HepG2 (cell line): ENCODE data around the gene TNPO3. TPM values are rescaled to one million over a fixed set of nuclear protein-coding genes. Genes with fewer than 3 reads are reported as not detected.

Source experiments
- CCAR2 ChIP-seq: fragments of 200-400 bp; formaldehyde crosslinking; optimal IDR thresholded peaks from 2 replicates; pipeline ENCODE3; 2018; ENCODE audit warnings: low read depth, mild to moderate bottlenecking, low read length, moderate library complexity
- CEBPG ChIP-seq: IDR thresholded peaks from 2 replicates; pipeline ENCODE4 v1.6.1; 2016
- CENPX ChIP-seq: sonication (generic); formaldehyde crosslinking; IDR thresholded peaks from 2 replicates; pipeline ENCODE4 v1.9.0; 2021; ENCODE audit warnings: mild to moderate bottlenecking, missing genetic modification reagents, moderate library complexity
- CREB3 ChIP-seq: sonication (generic); formaldehyde crosslinking; IDR thresholded peaks from 2 replicates; pipeline ENCODE4 v1.5.0; 2020; ENCODE audit warnings: missing genetic modification reagents
- GPBP1L1 ChIP-seq: sonication (generic); formaldehyde crosslinking; IDR thresholded peaks from 2 replicates; pipeline ENCODE4 v1.5.0; 2020; ENCODE audit warnings: mild to moderate bottlenecking, missing genetic modification reagents
- NFAT5 ChIP-seq: sonication (generic); formaldehyde crosslinking; IDR thresholded peaks from 2 replicates; pipeline ENCODE4 v1.4.0; 2020; ENCODE audit warnings: missing genetic modification reagents
- NR1H2 ChIP-seq: sonication (generic); formaldehyde crosslinking; IDR thresholded peaks from 2 replicates; pipeline ENCODE4 v1.8.1; 2022; ENCODE audit warnings: low read depth, missing genetic modification reagents, borderline replicate concordance
- NR2F1 ChIP-seq, 2 experiments: fragments of 450-650 bp in 1 of 2; formaldehyde crosslinking in 1 of 2; IDR thresholded peaks; 2 replicates each; pipeline versions ENCODE4 v1.5.0 to v1.6.1; 2016 to 2020; ENCODE audit warnings: mild to moderate bottlenecking in 1 of 2, missing compliant biosample characterization in 1 of 2, missing genetic modification reagents in 1 of 2, moderate library complexity in 1 of 2
- POLR2A ChIP-seq, 2 experiments: IDR thresholded peaks; 2 replicates each; pipeline ENCODE4 v1.6.1; 2011; ENCODE audit warnings: low read depth in 2 of 2, low read length in 2 of 2, mild to moderate bottlenecking in 1 of 2, moderate library complexity in 1 of 2; ENCODE audit not compliant: insufficient read depth in 1 of 2
- RBM39 ChIP-seq: fragments of 200-400 bp; formaldehyde crosslinking; IDR thresholded peaks from one replicate; pipeline ENCODE4 v1.6.1; 2018; ENCODE audit warnings: antibody characterized with exemption, mild to moderate bottlenecking, low read depth, low read length; ENCODE audit not compliant: poor library complexity, severe bottlenecking
- REXO4 ChIP-seq: sonication (generic); formaldehyde crosslinking; IDR thresholded peaks from 2 replicates; pipeline ENCODE4 v1.8.0; 2022; ENCODE audit warnings: missing genetic modification reagents, mild to moderate bottlenecking, borderline replicate concordance
- SAP130 ChIP-seq: IDR thresholded peaks from 2 replicates; pipeline ENCODE4 v1.6.1; 2016; ENCODE audit warnings: low read depth
- SKIL ChIP-seq: sonication (generic); formaldehyde crosslinking; IDR thresholded peaks from 2 replicates; pipeline ENCODE4 v1.8.0; 2022; ENCODE audit warnings: missing genetic modification reagents, mild to moderate bottlenecking, moderate library complexity, borderline replicate concordance
- U2AF2 ChIP-seq: fragments of 200-400 bp; formaldehyde crosslinking; IDR thresholded peaks from 2 replicates; pipeline ENCODE4 v1.6.1; 2017; ENCODE audit warnings: low read depth, mild to moderate bottlenecking, low read length
- ZNF768 ChIP-seq: sonication (generic); formaldehyde crosslinking; IDR thresholded peaks from 2 replicates; pipeline ENCODE4 v1.4.0; 2020; ENCODE audit warnings: missing genetic modification reagents
- ZNF841 ChIP-seq: sonication (generic); formaldehyde crosslinking; IDR thresholded peaks from 2 replicates; pipeline ENCODE4 v1.8.1; 2023; ENCODE audit warnings: missing genetic modification reagents, borderline replicate concordance
- polyA plus RNA-seq, 8 experiments: library from polyadenylated mRNA; depleted of rRNA in 3 of 8; stranded (reverse) in 7 of 8; unstranded in 1 of 8; fragments of >200 nt; fragmentation: Illumina TruSeq in 4 of 8; extraction: Trizol in 4 of 8; gene quantifications; 2 replicates each; pipeline versions ENCODE4 v1.2.1 to v1.2.3, GENCODE V29; 2011 to 2016; ENCODE audit warnings: low read depth in 4 of 8, missing spikeins in 1 of 8, mixed read lengths in 1 of 8; ENCODE audit not compliant: insufficient read depth in 1 of 8
- total RNA-seq, 5 experiments: library from RNA; depleted of rRNA; stranded (reverse); fragments of >200 nt; fragmentation: Illumina TruSeq; extraction: Trizol; gene quantifications; 2 replicates each; pipeline ENCODE4 v1.2.3, GENCODE V29; 2016; ENCODE audit warnings: low read depth in 1 of 5
- TF ChIP-seq, protein P1 (sequence below): sonication (generic); formaldehyde crosslinking; IDR thresholded peaks from 2 replicates; pipeline ENCODE4 v1.5.0; 2020; ENCODE audit warnings: missing genetic modification reagents

Gene TNPO3
- total and polyA plus RNA-seq, 2 of the 13 experiments (the other 11 are each of a cell fraction or from before 2014, with no cell fraction given) = 23.8 to 44.6 TPM

DNA sequence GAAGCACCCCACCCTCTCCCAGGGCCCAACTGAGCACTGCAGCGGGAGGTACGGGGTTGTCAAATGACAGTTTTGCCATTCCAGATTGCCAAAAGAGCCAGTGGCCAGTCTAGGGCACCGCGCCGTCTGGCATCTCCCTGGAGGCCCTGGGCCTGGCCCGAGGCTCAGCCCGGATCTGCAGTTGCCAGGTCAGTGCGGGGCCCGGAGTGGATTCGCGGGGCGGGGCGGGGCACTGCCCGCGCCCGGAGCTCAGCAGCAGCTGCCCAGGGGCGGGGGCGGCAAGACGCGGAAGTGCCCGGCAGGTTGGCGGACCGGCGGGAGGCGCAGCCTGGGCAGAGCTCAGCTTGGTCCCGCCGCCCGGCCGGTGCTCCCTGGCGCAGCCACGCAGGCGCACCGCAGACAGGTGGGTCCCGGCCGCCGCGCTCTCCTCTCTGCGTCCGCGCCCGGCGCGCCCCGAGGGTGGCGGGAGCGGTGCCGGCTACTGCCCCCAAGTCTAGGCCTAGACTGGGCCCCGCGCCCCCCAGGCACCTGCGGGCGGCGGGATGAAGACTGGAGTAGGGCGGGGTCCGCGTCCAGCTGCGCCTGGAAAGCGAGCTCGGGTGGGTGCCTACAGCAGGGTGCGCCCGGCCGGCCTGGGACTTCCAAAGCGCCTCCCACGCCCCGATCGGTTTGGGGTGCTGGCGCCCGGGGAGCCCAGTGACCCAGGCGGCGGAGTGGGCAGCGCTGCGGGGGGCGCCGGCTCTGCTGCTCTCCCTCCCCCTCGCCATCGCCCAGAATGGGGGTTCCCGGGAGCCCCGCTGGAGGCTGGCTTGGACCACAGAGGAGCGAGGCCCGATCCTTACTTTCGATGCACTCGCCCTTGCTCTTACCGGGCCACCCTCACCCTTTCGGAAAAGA, 117.0 kb downstream of the TNPO3 start, which contains the start of gene IRF5 (continued):
- TF ChIP-seq CCAR2 (no peak), SAP130 (CRISPR knock-in tag) (peak; percentile 22; the same call in 1 of the 2 replicates), SKIL (CRISPR knock-in tag) (no peak), ZNF768 (no peak), REXO4 (CRISPR knock-in tag) (no peak), CREB3 (CRISPR knock-in tag) (no peak), RBM39 (no peak), U2AF2 (no peak), NR2F1 (CRISPR knock-in tag; IDR thresholded peaks at IDR 0.05) (no peak), CEBPG (CRISPR knock-in tag) (no peak), GPBP1L1 (no peak), POLR2A (IDR thresholded peaks at IDR 0.05; ENCODE audit: insufficient read depth in 1 of 2, low read depth in 2 of 2, low read length in 2 of 2) (no peak), CENPX (CRISPR knock-in tag) (no peak), NFAT5 (no peak), ZNF841 (no peak), NR1H2 (CRISPR knock-in tag) (no peak)
- TF ChIP-seq, protein P1, sequence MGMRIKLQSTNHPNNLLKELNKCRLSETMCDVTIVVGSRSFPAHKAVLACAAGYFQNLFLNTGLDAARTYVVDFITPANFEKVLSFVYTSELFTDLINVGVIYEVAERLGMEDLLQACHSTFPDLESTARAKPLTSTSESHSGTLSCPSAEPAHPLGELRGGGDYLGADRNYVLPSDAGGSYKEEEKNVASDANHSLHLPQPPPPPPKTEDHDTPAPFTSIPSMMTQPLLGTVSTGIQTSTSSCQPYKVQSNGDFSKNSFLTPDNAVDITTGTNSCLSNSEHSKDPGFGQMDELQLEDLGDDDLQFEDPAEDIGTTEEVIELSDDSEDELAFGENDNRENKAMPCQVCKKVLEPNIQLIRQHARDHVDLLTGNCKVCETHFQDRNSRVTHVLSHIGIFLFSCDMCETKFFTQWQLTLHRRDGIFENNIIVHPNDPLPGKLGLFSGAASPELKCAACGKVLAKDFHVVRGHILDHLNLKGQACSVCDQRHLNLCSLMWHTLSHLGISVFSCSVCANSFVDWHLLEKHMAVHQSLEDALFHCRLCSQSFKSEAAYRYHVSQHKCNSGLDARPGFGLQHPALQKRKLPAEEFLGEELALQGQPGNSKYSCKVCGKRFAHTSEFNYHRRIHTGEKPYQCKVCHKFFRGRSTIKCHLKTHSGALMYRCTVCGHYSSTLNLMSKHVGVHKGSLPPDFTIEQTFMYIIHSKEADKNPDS (CRISPR knock-in tag) = no peak
